Epidermal melanocyte (primary cell): ENCODE results near the gene ARSB.
"Not testable (repeated sequence)": the region's sequence is repeated elsewhere in the genome, so short reads cannot be mapped to it uniquely, and the experiment has no call there.

ENCODE experiments used
- DNase-seq: peaks from one replicate; pipeline ENCODE4 v3.0.0; 2011; ENCODE audit warnings: low spot score; ENCODE audit not compliant: insufficient read length

Gene ARSB

DNA sequence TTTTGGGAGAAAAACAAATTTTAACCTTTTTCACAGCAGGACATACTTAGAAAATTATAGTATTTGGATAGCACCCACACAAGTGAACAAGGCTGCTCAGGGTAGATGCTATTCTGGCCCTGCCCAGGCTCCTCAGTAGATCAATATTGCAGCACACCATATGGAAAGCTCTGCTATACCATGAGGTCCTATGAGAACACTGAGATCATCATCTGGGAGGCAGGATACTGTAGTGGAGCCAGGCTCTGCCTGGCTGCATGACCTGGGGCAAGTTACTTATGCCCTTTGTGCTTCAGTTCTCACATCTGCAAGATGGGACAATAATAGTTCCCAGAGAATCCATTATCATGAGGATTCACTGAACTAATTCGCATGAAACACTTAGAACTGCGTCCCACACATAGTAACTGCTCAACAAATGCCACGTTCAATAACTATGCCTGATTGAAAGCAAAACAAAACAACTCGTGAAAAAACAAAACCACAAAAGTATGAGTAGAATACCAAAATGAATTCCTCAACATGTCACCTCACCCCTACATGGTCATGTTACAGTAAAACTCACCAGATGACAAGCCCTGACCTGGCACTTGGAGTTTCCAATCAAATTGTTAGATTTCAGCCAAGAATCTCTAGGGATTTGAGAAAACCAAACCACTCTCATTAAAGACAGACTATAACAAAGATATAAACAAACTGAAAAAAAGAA lies 31.9 kb downstream of the ARSB start:
- no peak for DNase-seq

DNA sequence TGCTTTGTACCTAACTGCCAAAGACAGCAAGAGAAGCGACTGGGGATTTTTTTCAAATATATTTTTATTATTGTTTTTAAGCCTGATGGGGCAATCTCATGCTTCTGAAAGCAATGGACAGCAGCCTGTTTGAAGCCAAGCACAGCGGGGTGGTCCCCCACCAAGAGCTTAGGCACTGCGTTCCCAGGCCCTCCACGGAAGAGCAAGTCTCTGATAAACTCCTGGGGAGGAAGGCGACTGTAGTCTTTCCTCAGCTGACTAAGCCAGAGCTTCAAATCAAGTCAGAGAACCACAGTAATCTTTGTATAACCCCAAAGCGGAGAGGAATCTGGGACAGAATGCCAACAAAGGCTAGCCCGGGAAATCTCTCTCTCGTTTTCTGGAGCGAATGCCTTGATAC lies 54.4 kb downstream of the ARSB start:
- DNase-seq: no peak

DNA sequence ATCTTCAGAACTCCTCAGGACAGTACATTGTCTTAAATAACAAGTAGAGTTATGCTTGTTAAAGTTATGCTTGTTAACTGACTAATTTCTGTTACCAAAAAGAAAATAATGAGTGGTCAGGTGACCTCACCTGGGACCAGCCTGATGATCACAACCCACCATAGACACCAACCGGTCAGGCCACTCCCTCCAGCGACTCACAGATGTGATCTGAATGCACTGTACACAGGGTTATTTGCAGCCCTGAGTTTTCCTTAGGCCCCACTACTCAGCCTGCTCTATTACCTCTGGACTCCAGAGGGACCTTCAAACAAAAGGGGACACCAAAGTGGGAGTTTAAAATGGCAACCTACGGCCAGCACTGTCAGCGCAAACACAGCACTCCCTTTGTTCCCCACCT lies 55.3 kb downstream of the ARSB start:
- DNase-seq: no peak

DNA sequence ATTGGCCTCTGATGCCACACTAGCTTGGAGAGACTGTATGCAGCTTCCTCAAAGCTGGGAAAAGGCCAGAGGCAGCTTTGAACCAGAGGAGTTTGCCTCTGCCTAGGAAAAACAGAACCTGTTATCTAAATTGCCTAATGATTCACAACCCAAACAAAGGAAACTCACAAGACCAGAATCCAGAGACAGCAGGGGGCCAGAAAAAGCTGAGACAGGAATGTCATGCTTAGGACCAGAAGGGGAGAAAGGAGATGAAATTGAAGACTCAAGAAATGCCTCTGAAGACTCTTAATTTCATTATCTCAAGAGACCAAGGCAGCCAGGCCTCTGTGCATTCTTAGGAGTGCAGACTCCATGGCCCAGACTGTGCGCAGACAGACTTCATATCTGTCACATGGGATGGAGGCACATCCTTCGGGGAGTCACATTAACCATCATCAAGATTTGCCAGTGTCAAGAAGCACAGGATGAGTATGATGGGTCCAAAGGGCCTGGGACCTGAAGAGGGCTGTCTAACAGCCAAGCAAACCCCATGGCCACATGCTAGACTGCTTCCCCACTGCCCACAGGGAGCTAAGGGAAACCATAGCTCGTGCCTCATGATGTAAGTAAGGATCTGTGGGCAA lies 57.3 kb downstream of the ARSB start:
- no peak for DNase-seq

DNA sequence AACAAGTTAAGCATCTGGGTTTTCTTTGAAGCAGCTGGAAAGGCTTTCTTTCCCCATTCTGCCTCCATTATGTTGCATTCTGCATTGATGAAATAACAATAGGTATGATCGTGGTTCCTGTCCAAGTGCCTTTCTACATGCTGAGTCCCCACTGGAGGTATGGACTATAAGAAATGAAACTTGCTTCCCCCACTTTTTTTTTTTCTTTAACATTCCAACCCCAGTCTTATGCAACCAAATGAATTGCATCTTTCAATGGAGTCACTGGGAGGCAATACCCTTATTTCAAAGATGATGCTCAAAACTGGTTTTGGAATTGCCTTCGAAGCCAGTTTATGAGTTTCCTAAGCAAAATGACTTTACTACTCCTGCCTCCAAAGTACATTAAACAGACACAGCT lies 58.9 kb downstream of the ARSB start:
- no peak for DNase-seq

DNA sequence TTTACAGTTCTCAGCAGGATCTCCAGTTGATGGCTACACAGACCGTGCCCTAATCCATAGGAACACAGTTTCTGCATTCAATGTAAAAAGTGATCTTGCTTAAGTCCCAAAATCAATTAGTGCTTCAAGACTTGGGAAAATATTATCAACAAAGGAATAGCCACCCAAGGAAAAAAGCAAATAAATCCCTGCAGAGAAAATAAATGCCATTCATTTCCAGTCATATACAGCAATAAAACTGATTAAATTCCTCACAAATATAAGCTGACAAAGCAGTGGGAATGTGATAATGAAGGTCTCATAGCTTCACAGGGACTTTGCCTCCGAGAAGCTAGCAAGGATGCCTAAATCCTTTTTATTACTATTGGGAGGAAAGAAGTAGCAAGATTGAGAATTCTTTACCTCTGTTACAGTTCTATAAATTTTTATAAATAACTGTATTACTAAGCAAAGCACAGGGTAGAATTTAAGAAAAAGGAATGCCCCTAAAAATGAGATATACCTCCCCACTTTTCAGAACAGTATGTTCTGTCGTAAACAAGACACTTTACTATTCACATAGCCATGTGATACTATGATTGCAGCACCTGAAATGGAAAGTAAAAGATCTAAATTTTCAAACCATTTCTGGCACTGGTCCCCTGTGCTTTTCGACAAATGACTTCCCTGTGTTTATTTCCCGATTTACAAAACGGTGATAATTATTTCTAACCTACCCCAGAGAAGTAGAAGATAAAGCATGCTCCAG lies 59.8 kb downstream of the ARSB start:
- DNase-seq: no peak

DNA sequence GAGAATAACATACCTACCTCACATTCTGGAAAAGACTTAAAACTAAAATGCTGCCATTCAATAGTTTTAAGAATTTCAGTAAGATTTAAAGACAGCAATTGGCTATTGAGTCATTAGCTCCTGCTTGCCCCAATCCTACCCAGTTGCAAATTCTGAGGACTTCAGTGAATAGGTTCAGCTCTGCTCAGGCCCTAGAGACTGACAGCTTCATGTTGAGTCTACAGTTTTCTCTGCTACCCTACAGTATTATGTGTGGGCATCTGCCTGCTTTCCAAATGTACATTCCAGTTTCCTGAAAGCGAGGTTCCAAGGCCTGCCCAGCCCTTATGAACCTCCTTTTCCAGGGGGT lies 61.5 kb downstream of the ARSB start:
- no peak for DNase-seq

DNA sequence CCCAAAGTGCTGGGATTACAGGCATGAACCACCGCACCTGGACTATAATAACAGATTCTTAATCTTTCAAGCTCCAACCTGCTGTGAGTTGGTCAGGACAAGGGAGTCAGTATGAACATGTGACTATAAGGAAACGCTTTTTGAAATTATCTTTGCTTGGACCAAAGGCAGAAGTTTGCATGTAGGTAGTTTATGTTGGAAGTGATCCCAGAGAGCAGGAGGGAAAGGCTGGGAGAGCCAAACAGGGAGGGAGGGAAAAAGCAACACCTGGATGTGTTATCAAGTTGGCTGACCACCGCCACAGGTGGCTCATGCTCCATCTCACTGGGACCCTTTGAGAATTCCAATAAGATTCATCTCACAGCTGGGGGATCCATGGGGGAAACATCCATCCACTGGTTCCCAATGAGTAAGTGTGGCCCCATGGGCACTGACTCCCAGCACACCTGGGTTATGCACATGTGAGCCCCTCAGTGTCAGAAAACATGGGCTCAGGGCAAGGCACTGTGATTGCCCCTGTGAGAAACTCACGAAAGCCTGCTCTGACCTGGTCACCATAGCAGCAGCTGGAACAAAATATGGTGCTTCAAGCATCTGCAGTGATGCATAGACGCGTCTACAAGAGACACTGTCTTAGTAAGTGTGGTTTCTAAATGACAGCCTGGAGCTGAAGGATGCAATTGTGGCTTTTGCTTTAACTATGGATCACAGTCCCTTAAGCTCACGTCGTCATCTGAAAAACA lies 62.1 kb downstream of the ARSB start:
- DNase-seq: no peak

DNA sequence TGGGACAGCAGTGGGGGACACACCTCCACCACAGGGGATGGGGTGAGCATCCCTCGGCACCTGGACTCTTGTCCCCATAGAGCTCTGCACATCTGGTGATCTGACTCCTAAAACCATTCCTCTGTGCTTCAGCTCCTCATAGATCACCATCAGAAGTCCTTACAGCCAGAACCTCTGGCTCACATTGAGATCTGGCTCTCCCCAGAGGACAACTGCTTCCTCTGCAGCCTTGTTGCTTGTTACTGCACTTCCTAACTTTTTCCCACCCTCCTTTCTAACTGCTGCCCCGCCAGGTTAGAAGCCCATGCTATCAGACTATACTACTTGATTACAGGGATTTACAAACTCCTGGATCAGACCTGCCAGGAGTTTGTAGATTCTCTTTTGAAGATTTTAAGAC lies 64.5 kb downstream of the ARSB start:
- no peak for DNase-seq

DNA sequence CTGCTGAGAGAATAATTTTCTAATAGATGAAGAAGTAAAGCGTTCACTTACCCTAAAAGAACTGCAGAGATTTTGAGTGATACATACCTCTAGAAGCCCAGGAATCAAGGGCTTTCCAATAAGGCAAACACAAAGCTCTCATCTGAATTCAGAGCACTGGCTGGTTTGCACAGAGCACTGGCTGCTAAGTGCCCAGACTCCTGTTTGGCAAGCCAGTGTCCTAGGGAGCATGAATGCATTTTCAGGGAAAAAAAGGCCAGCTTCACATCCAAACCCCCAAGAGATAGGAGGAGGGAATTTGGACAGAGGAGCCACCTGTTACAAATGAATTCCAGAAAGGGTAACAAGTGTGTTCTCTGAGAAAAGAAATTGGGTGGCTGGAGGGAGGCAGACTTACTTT lies 65.3 kb downstream of the ARSB start:
- DNase-seq: no peak

DNA sequence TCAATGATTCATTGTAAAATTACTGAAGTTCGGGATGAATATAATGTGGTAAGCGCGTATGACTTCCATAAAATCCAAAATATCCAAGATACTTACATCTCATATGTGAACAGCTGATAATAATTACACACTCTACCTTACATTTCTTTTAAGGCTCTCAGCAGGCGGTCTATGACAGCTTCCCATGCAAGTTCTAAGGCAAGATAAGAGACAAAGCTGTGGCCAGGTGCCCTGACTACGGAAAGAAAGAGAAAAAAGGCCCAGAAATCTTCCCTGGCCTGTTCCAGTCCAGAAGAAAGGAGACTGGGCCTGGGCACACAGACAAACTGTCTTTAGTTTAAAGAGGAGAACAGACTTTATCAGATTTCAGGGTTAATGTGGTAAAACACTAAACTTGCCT lies 69.1 kb downstream of the ARSB start:
- no peak for DNase-seq

DNA sequence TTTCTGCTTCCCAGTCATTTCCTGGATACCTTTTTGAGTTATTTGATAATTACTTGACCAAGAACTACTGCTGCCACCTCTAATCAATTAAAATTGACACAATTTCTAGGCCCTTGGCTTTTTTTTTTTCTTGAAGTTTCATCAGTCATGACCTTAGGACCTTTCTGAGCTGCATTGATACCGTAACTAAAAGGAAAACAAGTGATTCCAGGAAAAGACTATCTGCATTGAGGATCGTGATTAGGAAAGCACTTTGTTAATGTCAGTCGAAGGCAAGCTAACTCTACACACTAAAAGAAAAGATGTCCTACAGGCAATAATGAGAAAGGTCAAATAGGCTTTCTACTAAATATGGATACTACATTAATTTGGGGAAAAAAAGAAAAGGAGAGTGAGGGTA lies 69.9 kb downstream of the ARSB start:
- no peak for DNase-seq

DNA sequence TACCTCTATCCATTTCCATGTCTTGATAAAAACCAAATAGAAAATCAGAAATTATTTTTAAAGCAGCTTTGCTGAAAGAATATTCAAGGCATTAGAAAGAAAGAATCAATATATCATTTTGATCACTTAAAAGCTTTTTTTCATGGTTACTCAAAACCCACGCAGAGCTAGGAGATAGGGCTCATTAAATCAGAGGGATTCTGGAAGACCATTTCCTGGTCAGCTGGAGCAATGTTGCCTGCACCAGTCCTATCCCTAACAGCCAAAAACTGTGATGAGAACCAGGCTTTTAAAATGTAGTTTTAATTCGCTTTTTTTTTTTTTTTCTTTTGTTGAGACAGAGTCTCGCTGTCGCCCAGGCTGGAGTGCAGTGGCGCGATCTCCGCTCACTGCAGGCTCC lies 72.3 kb downstream of the ARSB start:
- no peak for DNase-seq

DNA sequence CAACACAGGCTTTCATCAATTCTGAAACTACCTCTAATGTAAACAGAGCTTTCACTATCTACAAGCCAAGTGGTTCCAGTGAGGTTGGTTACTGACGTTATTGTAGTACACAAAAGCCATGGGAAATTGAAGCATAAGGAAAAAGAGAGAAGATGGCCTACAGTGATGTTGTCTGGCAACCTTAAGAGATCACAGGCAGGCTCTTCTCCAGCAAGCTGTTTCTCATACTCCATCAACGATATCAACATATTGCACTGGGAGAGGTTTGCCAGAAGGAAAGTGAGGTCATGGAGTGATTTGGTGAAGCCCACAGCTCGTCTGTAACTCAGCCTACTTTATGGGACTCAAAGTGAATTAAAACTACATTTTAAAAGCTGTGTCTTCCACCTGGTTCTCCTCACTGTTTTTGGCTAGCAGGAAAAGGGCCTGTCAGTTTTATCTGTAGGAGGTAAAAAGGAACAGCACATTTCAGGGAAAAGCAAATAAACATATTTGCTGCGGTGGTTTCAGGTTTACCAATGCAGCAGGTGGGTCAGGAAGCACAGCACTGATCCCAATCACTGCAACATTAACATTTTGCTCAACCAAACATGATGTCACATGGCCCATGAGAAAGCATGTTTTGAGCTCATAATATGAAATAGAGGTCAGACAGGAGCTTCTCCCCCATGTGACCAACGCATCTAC lies 72.9 kb downstream of the ARSB start:
- no peak for DNase-seq

DNA sequence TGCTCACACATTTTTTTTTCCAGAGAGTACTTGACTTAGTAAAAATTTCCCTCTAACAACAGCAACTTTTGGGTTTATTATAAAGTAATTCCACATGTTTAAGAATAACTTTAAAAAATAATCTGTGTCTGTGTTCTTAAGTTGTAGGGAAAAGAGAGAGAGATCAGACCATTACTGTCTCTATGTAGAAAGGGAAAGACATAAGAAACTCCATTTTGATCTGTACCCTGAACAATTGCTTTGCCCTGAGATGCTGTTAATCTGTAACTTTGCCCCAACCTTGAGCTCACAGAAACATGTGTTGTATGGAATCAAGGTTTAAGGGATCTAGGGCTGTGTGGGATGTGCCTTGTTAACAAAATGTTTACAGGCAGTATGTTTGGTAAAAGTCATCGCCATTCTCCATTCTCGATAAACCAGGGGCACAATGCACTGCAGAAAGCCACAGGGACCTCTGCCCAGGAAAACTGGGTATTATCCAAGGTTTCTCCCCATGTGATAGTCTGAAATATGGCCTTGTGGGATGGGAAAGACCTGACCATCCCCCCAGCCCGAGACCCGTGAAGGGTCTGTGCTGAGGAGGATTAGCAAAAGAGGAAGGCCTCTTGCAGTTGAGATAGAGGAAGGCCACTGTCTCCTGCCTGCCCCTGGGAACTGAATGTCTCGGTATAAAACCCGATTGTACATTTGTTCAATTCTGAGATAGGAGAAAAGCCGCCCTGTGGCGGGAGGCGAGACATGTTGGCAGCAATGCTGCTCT lies 75.7 kb downstream of the ARSB start:
- not testable (repeated sequence) for DNase-seq

DNA sequence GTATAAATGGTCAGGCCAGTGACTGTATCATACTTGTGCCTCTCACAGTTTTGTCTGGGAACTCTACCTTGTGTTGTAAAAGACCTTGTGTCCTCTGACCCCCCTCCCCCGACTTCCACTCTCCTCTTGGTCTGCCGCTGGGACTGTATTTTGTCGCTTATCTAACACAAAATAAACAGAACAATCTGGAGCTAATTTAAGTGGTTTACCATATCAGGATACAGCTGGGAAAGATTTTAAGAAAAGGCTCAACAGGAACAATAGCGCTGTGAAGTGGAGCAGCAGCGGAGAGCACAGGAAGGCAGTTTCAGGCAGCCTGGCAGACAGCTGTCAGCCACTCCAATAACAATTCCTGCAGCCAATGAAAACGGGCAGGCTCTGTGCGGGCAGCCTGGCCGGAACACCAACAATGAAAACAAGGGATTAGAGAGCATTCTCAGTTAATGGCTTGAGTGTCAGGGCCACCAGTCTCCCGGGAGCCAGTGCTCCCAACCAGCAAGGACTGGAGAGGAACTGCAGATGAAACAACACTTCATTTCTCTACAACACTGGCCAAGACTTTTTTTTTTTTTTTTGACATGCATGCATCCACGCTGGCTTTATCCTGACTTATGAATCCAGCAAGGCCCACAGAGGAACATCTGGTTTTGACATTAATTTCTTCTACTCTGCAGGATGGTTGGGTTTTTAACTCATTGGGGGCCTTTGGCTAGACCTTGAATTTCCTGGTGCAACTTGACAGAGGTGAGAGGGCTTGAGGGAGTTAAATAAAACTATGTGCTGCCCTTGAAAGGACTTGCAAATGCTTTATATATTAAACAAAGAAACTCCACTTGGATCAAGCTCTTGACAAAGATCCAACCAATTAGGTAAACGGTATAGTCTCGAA lies 76.7 kb downstream of the ARSB start:
- peak; percentile 34 for DNase-seq

DNA sequence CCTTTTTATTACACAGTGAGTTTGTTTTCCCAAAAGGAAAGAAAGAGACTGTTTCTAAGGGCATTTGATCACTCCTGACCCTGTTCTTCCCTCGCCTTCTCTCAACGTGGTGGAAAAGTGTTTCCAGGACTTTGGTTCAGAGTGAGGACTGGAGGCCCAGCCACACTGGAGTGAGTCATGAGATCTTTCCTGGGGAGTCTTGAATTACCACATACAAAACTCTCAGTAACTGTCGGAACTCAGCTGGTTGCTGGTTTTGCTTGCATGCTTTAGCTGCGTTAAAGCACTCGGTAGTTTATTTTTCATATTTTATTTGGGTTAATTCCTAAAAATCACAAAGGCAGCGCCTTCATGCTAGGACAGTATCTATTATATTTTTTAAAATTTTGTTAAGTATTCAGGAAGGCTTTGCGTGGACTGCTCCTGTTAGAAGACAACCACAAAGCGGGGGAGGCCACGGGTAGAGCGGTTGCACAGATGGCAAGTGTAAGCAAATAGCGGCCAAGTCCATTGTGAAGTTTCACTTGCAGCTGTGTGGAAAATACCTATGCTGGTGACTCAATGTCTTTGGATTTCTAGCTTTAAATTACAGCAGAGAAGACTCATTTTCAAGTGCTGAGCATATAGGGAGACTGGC lies 77.7 kb downstream of the ARSB start:
- no peak for DNase-seq

DNA sequence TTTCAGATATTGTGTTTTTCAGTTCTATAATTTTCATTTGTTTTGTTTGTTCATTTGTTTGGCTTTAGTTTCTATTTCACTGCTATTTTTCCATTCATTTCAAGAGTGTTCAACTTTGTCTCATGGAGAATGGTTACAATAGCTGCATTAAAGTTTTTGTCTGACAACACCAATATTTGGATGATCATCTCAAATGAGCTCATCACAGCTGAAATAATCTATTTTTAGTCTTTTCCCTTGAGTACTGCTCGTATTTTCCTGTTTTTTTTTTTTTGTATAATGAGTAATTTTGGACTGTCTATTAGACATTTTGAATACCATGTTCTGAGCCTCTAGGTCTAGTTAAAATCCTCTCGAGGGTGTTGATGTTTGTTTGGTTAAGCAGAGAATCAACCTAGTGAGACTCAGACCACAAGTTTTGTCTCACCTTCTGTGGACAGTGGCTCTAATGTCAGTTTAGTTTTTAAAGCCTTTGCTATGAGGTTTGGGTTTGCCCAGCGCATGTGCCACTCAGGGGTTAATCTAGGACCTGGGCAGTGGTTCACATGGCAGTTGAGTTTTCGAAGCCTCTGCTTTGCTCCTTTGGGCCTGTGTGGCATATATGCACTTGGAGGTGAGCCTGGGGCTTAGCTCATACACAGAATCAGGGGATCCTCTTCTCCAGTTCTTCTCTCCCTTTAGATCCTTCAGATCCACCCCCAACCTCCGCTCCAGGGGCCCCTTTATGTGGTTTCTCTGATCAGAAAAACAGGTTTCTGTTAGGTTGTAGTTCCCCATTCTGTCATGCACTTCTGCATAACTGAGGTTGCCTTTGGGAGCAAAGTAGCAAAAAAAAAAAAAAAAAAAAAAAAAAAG lies 79.8 kb downstream of the ARSB start:
- DNase-seq: no peak
